Upper lobe of left lung (tissue), 6 donors: ENCODE data around the gene PDGFC. TPM values are rescaled to one million over a fixed set of nuclear protein-coding genes. Genes with fewer than 3 reads are reported as not detected.

ENCODE experiments used
- ATAC-seq, 2 donors: fragments of 200-7000 bp; cut with Tn5 transposase; one replicate each; pipeline ENCODE4 v1.9.1; 2022; ENCODE audit warnings: mild to moderate bottlenecking in 2 of 2, moderate library complexity in 2 of 2; ENCODE audit not compliant: low FRiP score in 2 of 2
- DNase-seq, 2 donors: peaks; one replicate each; pipeline ENCODE4 v3.0.0-alpha.2; 2019 to 2020
- H3K27ac ChIP-seq, 4 donors: fragments of 200-600 bp; sonication (generic); one replicate each; pipeline ENCODE4 v1.5.1; 2016 to 2019
- H3K27me3 ChIP-seq, 4 donors: fragments of 200-600 bp; sonication (generic); one replicate each; pipeline ENCODE4 v1.5.1; 2017 to 2019
- H3K36me3 ChIP-seq, 4 donors: fragments of 200-600 bp; sonication (generic); one replicate each; pipeline ENCODE4 v1.5.1; 2016 to 2019
- H3K4me1 ChIP-seq, 4 donors: fragments of 200-600 bp; sonication (generic); one replicate each; pipeline ENCODE4 v1.5.1; 2018 to 2019
- H3K4me3 ChIP-seq, 4 donors: fragments of 200-600 bp; sonication (generic); one replicate each; pipeline ENCODE4 v1.5.1; 2017 to 2019; ENCODE audit warnings: mild to moderate bottlenecking in 2 of 4, moderate library complexity in 1 of 4
- H3K9me3 ChIP-seq, 4 donors: fragments of 200-600 bp; sonication (generic); one replicate each; pipeline ENCODE4 v1.5.1; 2018 to 2019
- EP300 ChIP-seq, 4 donors: sonication (generic); formaldehyde crosslinking; IDR thresholded peaks; one replicate each; pipeline ENCODE4 v1.5.1; 2017; ENCODE audit warnings: antibody characterized with exemption in 4 of 4, control low read depth in 2 of 4
- POLR2A ChIP-seq, 4 donors: fragments of 450-650 bp; IDR thresholded peaks; one replicate each; pipeline ENCODE4 v1.5.1; 2016 to 2017; ENCODE audit warnings: antibody characterized with exemption in 4 of 4, mild to moderate bottlenecking in 2 of 4
- POLR2AphosphoS5 ChIP-seq, 2 donors: sonication (generic); formaldehyde crosslinking; IDR thresholded peaks; one replicate each; pipeline ENCODE4 v1.5.1; 2017; ENCODE audit warnings: antibody characterized with exemption in 2 of 2
- WGBS, 2 donors: methylation state at CpG; one replicate each; pipeline ENCODE4 v1.1.5; 2017 to 2018; 5-methylcytosine and 5-hydroxymethylcytosine counted together
- total RNA-seq, 6 donors: library from RNA; depleted of rRNA in 4 of 6; stranded (reverse); fragments of >200 nt in 4 of 6; gene quantifications; one replicate each; pipeline versions ENCODE4 v1.1.0 to v1.2.1, GENCODE V29; 2016 to 2021
- TF ChIP-seq, protein P1 (sequence below), 6 experiments: fragments of 450-650 bp in 4 of 6; fragments of 200-600 bp in 2 of 6; sonication (generic) in 2 of 6; IDR thresholded peaks; one replicate each; pipeline ENCODE4 v1.5.1; 2016 to 2019; ENCODE audit warnings: antibody characterized with exemption in 6 of 6
- donor health status: DM: no; HTN: no; CAD: no; lungs with moderate emphysema.
- donor health status: DM: no; HTN: yes; CAD: no; lungs with severe emphysema.

Gene PDGFC
- total RNA-seq, 6 donors from 2014 or later: 14.4 to 39.9 (median 28.5) TPM

DNA sequence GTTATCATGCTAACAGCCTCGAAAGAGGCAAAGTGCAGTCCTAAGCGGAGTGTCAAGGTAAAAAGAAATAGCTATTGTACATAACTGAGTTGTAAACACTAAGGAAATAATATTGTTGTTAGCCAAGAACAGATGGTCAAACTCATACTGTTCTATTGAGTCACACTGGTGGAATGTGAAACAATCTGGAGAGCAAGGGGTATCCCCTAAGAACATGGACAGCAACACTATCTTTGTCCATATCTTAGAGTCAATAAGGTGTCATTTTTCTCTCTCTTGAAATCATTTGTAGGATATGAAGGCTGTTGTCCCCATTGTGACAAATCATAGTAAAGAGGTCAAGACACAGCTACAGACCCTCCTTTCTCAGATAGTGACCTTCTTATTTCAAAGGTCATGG is 4.5 kb upstream of the PDGFC start:
- peaks cover 0 to 14% (median 0%) of the 10 kb centered on the region in 4 donors for H3K4me1 ChIP-seq
- no peak overlapping the region for H3K4me3 ChIP-seq
- no peak overlapping the region for H3K27ac ChIP-seq
- no peaks in the 10 kb centered on the region for H3K27me3 ChIP-seq
- no peaks in the 10 kb centered on the region for H3K36me3 ChIP-seq
- TF ChIP-seq, protein P1, sequence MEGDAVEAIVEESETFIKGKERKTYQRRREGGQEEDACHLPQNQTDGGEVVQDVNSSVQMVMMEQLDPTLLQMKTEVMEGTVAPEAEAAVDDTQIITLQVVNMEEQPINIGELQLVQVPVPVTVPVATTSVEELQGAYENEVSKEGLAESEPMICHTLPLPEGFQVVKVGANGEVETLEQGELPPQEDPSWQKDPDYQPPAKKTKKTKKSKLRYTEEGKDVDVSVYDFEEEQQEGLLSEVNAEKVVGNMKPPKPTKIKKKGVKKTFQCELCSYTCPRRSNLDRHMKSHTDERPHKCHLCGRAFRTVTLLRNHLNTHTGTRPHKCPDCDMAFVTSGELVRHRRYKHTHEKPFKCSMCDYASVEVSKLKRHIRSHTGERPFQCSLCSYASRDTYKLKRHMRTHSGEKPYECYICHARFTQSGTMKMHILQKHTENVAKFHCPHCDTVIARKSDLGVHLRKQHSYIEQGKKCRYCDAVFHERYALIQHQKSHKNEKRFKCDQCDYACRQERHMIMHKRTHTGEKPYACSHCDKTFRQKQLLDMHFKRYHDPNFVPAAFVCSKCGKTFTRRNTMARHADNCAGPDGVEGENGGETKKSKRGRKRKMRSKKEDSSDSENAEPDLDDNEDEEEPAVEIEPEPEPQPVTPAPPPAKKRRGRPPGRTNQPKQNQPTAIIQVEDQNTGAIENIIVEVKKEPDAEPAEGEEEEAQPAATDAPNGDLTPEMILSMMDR (IDR thresholded peaks at IDR 0.05): no peak
- no peak for TF ChIP-seq POLR2AphosphoS5 (IDR thresholded peaks at IDR 0.05)
- TF ChIP-seq EP300 (IDR thresholded peaks at IDR 0.05): no peak
- TF ChIP-seq POLR2A (IDR thresholded peaks at IDR 0.05): no peak
- 71 to 80% methylated on average over 2 of the region's 2 CpGs for WGBS, 2 donors
- peak in 1 of 2 donors; percentile 29 for ATAC-seq
- H3K9me3 ChIP-seq: no peaks in the 10 kb centered on the region
- no peak for DNase-seq

DNA sequence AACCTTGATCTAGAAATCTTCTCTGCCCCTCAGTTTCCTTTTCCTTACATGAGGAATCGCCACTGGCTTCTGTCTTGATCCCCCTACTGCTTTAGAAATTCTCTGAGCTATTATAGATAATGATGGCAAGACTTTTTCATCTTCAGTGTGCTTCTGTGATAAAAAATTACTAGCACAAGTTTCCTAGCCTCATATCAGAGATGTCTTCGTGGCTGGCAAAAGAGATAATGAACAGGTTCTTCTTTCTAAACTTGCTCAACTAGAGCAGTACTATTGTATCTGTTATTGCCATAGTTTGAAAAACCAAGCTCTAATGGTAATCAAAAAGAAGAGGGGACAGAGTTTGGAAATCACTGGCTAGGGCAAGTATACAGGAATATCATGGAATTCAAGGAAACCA is 4.1 kb upstream of the PDGFC start:
- no peaks in the 10 kb centered on the region for H3K27me3 ChIP-seq
- TF ChIP-seq POLR2A (IDR thresholded peaks at IDR 0.05) (no peak), EP300 (IDR thresholded peaks at IDR 0.05) (no peak), POLR2AphosphoS5 (IDR thresholded peaks at IDR 0.05) (no peak)
- TF ChIP-seq, protein P1 (IDR thresholded peaks at IDR 0.05): no peak
- no peaks in the 10 kb centered on the region for H3K36me3 ChIP-seq
- H3K9me3 ChIP-seq: no peaks in the 10 kb centered on the region
- 80 to 83% methylated on average over 2 of the region's 2 CpGs for WGBS, 2 donors
- DNase-seq (no peak), ATAC-seq (no peak)
- H3K4me1 ChIP-seq: peaks cover 0 to 14% (median 0%) of the 10 kb centered on the region in 4 donors
- no peak overlapping the region for H3K4me3 ChIP-seq
- H3K27ac ChIP-seq: no peak overlapping the region

DNA sequence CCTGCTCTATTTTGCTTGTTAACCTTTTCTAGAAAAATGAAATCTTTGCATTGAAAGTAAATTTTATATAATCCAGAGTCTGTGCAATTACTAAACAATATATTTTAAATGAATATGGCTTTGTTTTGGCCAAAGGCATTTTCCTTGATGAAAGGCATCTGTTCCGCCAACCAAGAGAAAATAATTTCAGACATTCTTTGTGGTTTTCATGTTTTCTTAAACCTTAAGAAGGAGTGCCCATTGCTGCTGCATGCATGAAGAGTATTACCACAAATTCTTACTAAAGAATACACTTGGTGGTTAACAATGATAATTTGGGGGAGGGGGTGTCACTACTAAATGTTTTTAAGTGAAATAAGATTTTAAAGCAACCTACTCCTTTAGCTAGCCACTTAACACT is 2.7 kb upstream of the PDGFC start:
- H3K9me3 ChIP-seq: no peaks in the 10 kb centered on the region
- no peak overlapping the region for H3K27ac ChIP-seq
- ATAC-seq (no peak), DNase-seq (no peak)
- TF ChIP-seq POLR2A (IDR thresholded peaks at IDR 0.05) (no peak), POLR2AphosphoS5 (IDR thresholded peaks at IDR 0.05) (no peak), EP300 (IDR thresholded peaks at IDR 0.05) (no peak)
- TF ChIP-seq, protein P1 (IDR thresholded peaks at IDR 0.05): no peak
- H3K36me3 ChIP-seq: no peaks in the 10 kb centered on the region
- H3K4me1 ChIP-seq: peaks cover 0 to 14% (median 4%) of the 10 kb centered on the region in 4 donors
- WGBS, 2 donors: 93% methylated on average over 1 of the region's 1 CpG
- no peaks in the 10 kb centered on the region for H3K27me3 ChIP-seq
- no peak overlapping the region for H3K4me3 ChIP-seq

GRCh38 chr4:156972379-156973015 is 898 bp upstream of the PDGFC start:
- peak overlapping the region in 3 of 4 donors; percentile 56 to 76 (median 70) for H3K4me3 ChIP-seq
- no peak for TF ChIP-seq POLR2AphosphoS5 (IDR thresholded peaks at IDR 0.05)
- H3K9me3 ChIP-seq: no peaks in the 10 kb centered on the region
- H3K27ac ChIP-seq: peak overlapping the region; percentile 84 to 94 (median 92)
- H3K36me3 ChIP-seq: no peaks in the 10 kb centered on the region
- ATAC-seq (peak in 1 of 2 donors; percentile 3), DNase-seq (no peak)
- H3K27me3 ChIP-seq: no peaks in the 10 kb centered on the region
- peaks cover 0 to 19% (median 14%) of the 10 kb centered on the region in 4 donors for H3K4me1 ChIP-seq
- WGBS, 2 donors: 13 to 15% methylated on average over 8 of the region's 8 CpGs

GRCh38 chr4:156971165-156971675 is 379 bp downstream of the PDGFC start:
- ATAC-seq: peak in 1 of 2 donors; percentile 15
- TF ChIP-seq, protein P1 (IDR thresholded peaks at IDR 0.05): no peak
- TF ChIP-seq EP300 (IDR thresholded peaks at IDR 0.05): no peak
- TF ChIP-seq POLR2AphosphoS5 (IDR thresholded peaks at IDR 0.05): no peak
- Histone ChIP-seq H3K4me1 (peaks cover 0 to 20% (median 14%) of the 10 kb centered on the region in 4 donors), H3K27ac (peak overlapping the region; percentile 84 to 94 (median 92)), H3K4me3 (peak overlapping the region; percentile 50 to 76 (median 63)), H3K36me3 (no peaks in the 10 kb centered on the region), H3K9me3 (no peaks in the 10 kb centered on the region), H3K27me3 (no peaks in the 10 kb centered on the region)
- DNase-seq: peak in 1 of 2 donors; percentile 36
- WGBS, 2 donors: 0% methylated on average over 3 to 21 of the region's 51 CpGs
